ENCODE results near the gene SREK1IP1.

Gene SREK1IP1

GRCh38 chr5:64690417-64691151 lies 77.9 kb downstream of the SREK1IP1 start, which contains the start of gene SHISAL2B:
Gene SHISAL2B (plus strand): TSS chr5:64690503. CDS start chr5:64690624, 121 bp downstream.
- Histone ChIP-seq H3K36me3 (ENCODE audit: control insufficient read depth, insufficient read depth, low read length) (no peaks in the 10 kb centered on the region), H3K27ac (ENCODE audit: insufficient read depth, low read length, poor library complexity, severe bottlenecking) (no peak within 1 kb of the TSS), H3K4me3 (ENCODE audit: insufficient read depth, low read depth, low read length, poor library complexity, severe bottlenecking) (no peak within 1 kb of the TSS), H3K4me1 (ENCODE audit: control insufficient read depth, insufficient read depth, low read length, poor library complexity, severe bottlenecking) (peaks cover 5% of the 10 kb centered on the region), H3K9me3 (ENCODE audit: control insufficient read depth, low read length) (no peaks in the 10 kb centered on the region), H3K27me3 (replicated peaks; ENCODE audit: control insufficient read depth, insufficient read depth, low read length, poor library complexity, severe bottlenecking) (peaks cover 6% of the 10 kb centered on the region)
- DNase-seq: no peak

GRCh38 chr5:64690104-64690416 lies 78.4 kb downstream of the SREK1IP1 start:
- Histone ChIP-seq H3K27me3 (replicated peaks; ENCODE audit: control insufficient read depth, insufficient read depth, low read length, poor library complexity, severe bottlenecking) (peaks cover 6% of the 10 kb centered on the region), H3K4me3 (ENCODE audit: insufficient read depth, low read depth, low read length, poor library complexity, severe bottlenecking) (no peak overlapping the region), H3K4me1 (ENCODE audit: control insufficient read depth, insufficient read depth, low read length, poor library complexity, severe bottlenecking) (peaks cover 5% of the 10 kb centered on the region), H3K27ac (ENCODE audit: insufficient read depth, low read length, poor library complexity, severe bottlenecking) (no peak overlapping the region), H3K36me3 (ENCODE audit: control insufficient read depth, insufficient read depth, low read length) (no peaks in the 10 kb centered on the region), H3K9me3 (ENCODE audit: control insufficient read depth, low read length) (no peaks in the 10 kb centered on the region)
- DNase-seq: no peak

- H3K27ac ChIP-seq (ENCODE audit: insufficient read depth, low read length, poor library complexity, severe bottlenecking): no peak overlapping the region
- peaks cover 5% of the 10 kb centered on the region for H3K4me1 ChIP-seq (ENCODE audit: control insufficient read depth, insufficient read depth, low read length, poor library complexity, severe bottlenecking)
- H3K4me3 ChIP-seq (ENCODE audit: insufficient read depth, low read depth, low read length, poor library complexity, severe bottlenecking): no peak overlapping the region
- H3K27me3 ChIP-seq (replicated peaks; ENCODE audit: control insufficient read depth, insufficient read depth, low read length, poor library complexity, severe bottlenecking): peaks cover 6% of the 10 kb centered on the region
- no peaks in the 10 kb centered on the region for H3K9me3 ChIP-seq (ENCODE audit: control insufficient read depth, low read length)
- no peak for DNase-seq
- H3K36me3 ChIP-seq (ENCODE audit: control insufficient read depth, insufficient read depth, low read length): no peaks in the 10 kb centered on the region
These were observed 79.5 kb downstream of the SREK1IP1 start for GRCh38 chr5:64688965-64689364.

- H3K27ac ChIP-seq (ENCODE audit: insufficient read depth, low read length, poor library complexity, severe bottlenecking): no peak overlapping the region
- no peaks in the 10 kb centered on the region for H3K9me3 ChIP-seq (ENCODE audit: control insufficient read depth, low read length)
- DNase-seq: no peak
- peaks cover 6% of the 10 kb centered on the region for H3K27me3 ChIP-seq (replicated peaks; ENCODE audit: control insufficient read depth, insufficient read depth, low read length, poor library complexity, severe bottlenecking)
- H3K4me1 ChIP-seq (ENCODE audit: control insufficient read depth, insufficient read depth, low read length, poor library complexity, severe bottlenecking): peaks cover 5% of the 10 kb centered on the region
- no peaks in the 10 kb centered on the region for H3K36me3 ChIP-seq (ENCODE audit: control insufficient read depth, insufficient read depth, low read length)
- H3K4me3 ChIP-seq (ENCODE audit: insufficient read depth, low read depth, low read length, poor library complexity, severe bottlenecking): no peak overlapping the region
These were observed 80.1 kb downstream of the SREK1IP1 start for GRCh38 chr5:64688391-64688790.

GRCh38 chr5:64685866-64686265 lies 82.6 kb downstream of the SREK1IP1 start:
- H3K36me3 ChIP-seq (ENCODE audit: control insufficient read depth, insufficient read depth, low read length): no peaks in the 10 kb centered on the region
- H3K4me1 ChIP-seq (ENCODE audit: control insufficient read depth, insufficient read depth, low read length, poor library complexity, severe bottlenecking): peaks cover 5% of the 10 kb centered on the region
- peaks cover 6% of the 10 kb centered on the region for H3K27me3 ChIP-seq (replicated peaks; ENCODE audit: control insufficient read depth, insufficient read depth, low read length, poor library complexity, severe bottlenecking)
- no peak overlapping the region for H3K4me3 ChIP-seq (ENCODE audit: insufficient read depth, low read depth, low read length, poor library complexity, severe bottlenecking)
- H3K27ac ChIP-seq (ENCODE audit: insufficient read depth, low read length, poor library complexity, severe bottlenecking): no peak overlapping the region
- DNase-seq: no peak
- H3K9me3 ChIP-seq (ENCODE audit: control insufficient read depth, low read length): no peaks in the 10 kb centered on the region

- Histone ChIP-seq H3K4me1 (ENCODE audit: control insufficient read depth, insufficient read depth, low read length, poor library complexity, severe bottlenecking) (no peaks in the 10 kb centered on the region), H3K9me3 (ENCODE audit: control insufficient read depth, low read length) (no peaks in the 10 kb centered on the region), H3K4me3 (ENCODE audit: insufficient read depth, low read depth, low read length, poor library complexity, severe bottlenecking) (no peak overlapping the region), H3K27me3 (replicated peaks; ENCODE audit: control insufficient read depth, insufficient read depth, low read length, poor library complexity, severe bottlenecking) (no peaks in the 10 kb centered on the region), H3K36me3 (ENCODE audit: control insufficient read depth, insufficient read depth, low read length) (no peaks in the 10 kb centered on the region), H3K27ac (ENCODE audit: insufficient read depth, low read length, poor library complexity, severe bottlenecking) (no peak overlapping the region)
- no peak for DNase-seq
These were observed 85.9 kb downstream of the SREK1IP1 start for GRCh38 chr5:64682608-64683007.

GRCh38 chr5:64680289-64680688 lies 88.2 kb downstream of the SREK1IP1 start:
- H3K27ac ChIP-seq (ENCODE audit: insufficient read depth, low read length, poor library complexity, severe bottlenecking): no peak overlapping the region
- no peak for DNase-seq
- no peaks in the 10 kb centered on the region for H3K4me1 ChIP-seq (ENCODE audit: control insufficient read depth, insufficient read depth, low read length, poor library complexity, severe bottlenecking)
- no peaks in the 10 kb centered on the region for H3K27me3 ChIP-seq (replicated peaks; ENCODE audit: control insufficient read depth, insufficient read depth, low read length, poor library complexity, severe bottlenecking)
- H3K36me3 ChIP-seq (ENCODE audit: control insufficient read depth, insufficient read depth, low read length): no peaks in the 10 kb centered on the region
- no peak overlapping the region for H3K4me3 ChIP-seq (ENCODE audit: insufficient read depth, low read depth, low read length, poor library complexity, severe bottlenecking)
- no peaks in the 10 kb centered on the region for H3K9me3 ChIP-seq (ENCODE audit: control insufficient read depth, low read length)

GRCh38 chr5:64678374-64678773 lies 90.1 kb downstream of the SREK1IP1 start:
- no peaks in the 10 kb centered on the region for H3K4me1 ChIP-seq (ENCODE audit: control insufficient read depth, insufficient read depth, low read length, poor library complexity, severe bottlenecking)
- no peak for DNase-seq
- H3K9me3 ChIP-seq (ENCODE audit: control insufficient read depth, low read length): no peaks in the 10 kb centered on the region
- no peak overlapping the region for H3K27ac ChIP-seq (ENCODE audit: insufficient read depth, low read length, poor library complexity, severe bottlenecking)
- H3K36me3 ChIP-seq (ENCODE audit: control insufficient read depth, insufficient read depth, low read length): no peaks in the 10 kb centered on the region
- no peaks in the 10 kb centered on the region for H3K27me3 ChIP-seq (replicated peaks; ENCODE audit: control insufficient read depth, insufficient read depth, low read length, poor library complexity, severe bottlenecking)
- no peak overlapping the region for H3K4me3 ChIP-seq (ENCODE audit: insufficient read depth, low read depth, low read length, poor library complexity, severe bottlenecking)

GRCh38 chr5:64671678-64672077 lies 96.8 kb downstream of the SREK1IP1 start:
- Histone ChIP-seq H3K4me3 (ENCODE audit: insufficient read depth, low read depth, low read length, poor library complexity, severe bottlenecking) (no peak overlapping the region), H3K27ac (ENCODE audit: insufficient read depth, low read length, poor library complexity, severe bottlenecking) (no peak overlapping the region), H3K9me3 (ENCODE audit: control insufficient read depth, low read length) (no peaks in the 10 kb centered on the region), H3K27me3 (replicated peaks; ENCODE audit: control insufficient read depth, insufficient read depth, low read length, poor library complexity, severe bottlenecking) (no peaks in the 10 kb centered on the region), H3K4me1 (ENCODE audit: control insufficient read depth, insufficient read depth, low read length, poor library complexity, severe bottlenecking) (no peaks in the 10 kb centered on the region), H3K36me3 (ENCODE audit: control insufficient read depth, insufficient read depth, low read length) (no peaks in the 10 kb centered on the region)
- no peak for DNase-seq

- Histone ChIP-seq H3K27me3 (replicated peaks; ENCODE audit: control insufficient read depth, insufficient read depth, low read length, poor library complexity, severe bottlenecking) (no peaks in the 10 kb centered on the region), H3K9me3 (ENCODE audit: control insufficient read depth, low read length) (no peaks in the 10 kb centered on the region), H3K4me3 (ENCODE audit: insufficient read depth, low read depth, low read length, poor library complexity, severe bottlenecking) (no peak overlapping the region), H3K4me1 (ENCODE audit: control insufficient read depth, insufficient read depth, low read length, poor library complexity, severe bottlenecking) (no peaks in the 10 kb centered on the region), H3K27ac (ENCODE audit: insufficient read depth, low read length, poor library complexity, severe bottlenecking) (no peak overlapping the region), H3K36me3 (ENCODE audit: control insufficient read depth, insufficient read depth, low read length) (no peaks in the 10 kb centered on the region)
- no peak for DNase-seq
These were observed 98.2 kb downstream of the SREK1IP1 start for GRCh38 chr5:64670277-64670676.

Measured in effector memory CD4-positive, alpha-beta T cell (primary cell).